Glutamatergic neuron (in vitro differentiated cells): Measurements from ENCODE around the gene GOLGA2. TPM values are rescaled to one million over a fixed set of nuclear protein-coding genes. Genes with fewer than 3 reads are reported as not detected.

Source experiments
- DNase-seq: peaks from one replicate; pipeline ENCODE4 v3.0.0; 2022
- H3K27ac Mint-ChIP-seq: one replicate; pipeline ENCODE4 v1.8.0; 2020; ENCODE audit warnings: mild to moderate bottlenecking, mixed read lengths, inconsistent platforms; ENCODE audit not compliant: unreplicated experiment
- H3K27me3 Mint-ChIP-seq: one replicate; pipeline ENCODE4 v1.8.0; 2020; ENCODE audit warnings: mild to moderate bottlenecking, moderate library complexity, mixed read lengths, inconsistent platforms; ENCODE audit not compliant: unreplicated experiment
- H3K36me3 Mint-ChIP-seq: one replicate; pipeline ENCODE4 v1.8.0; 2020; ENCODE audit warnings: mild to moderate bottlenecking, mixed read lengths, inconsistent platforms; ENCODE audit not compliant: unreplicated experiment
- H3K4me1 Mint-ChIP-seq: one replicate; pipeline ENCODE4 v1.8.0; 2020; ENCODE audit warnings: mild to moderate bottlenecking, low read depth, mixed read lengths, inconsistent platforms; ENCODE audit not compliant: unreplicated experiment
- H3K4me3 Mint-ChIP-seq: one replicate; pipeline ENCODE4 v1.8.0; 2020; ENCODE audit warnings: mild to moderate bottlenecking, mixed read lengths, inconsistent platforms; ENCODE audit not compliant: unreplicated experiment
- H3K9me3 Mint-ChIP-seq: one replicate; pipeline ENCODE4 v1.8.0; 2020; ENCODE audit warnings: mild to moderate bottlenecking, moderate library complexity, mixed read lengths, inconsistent platforms; ENCODE audit not compliant: unreplicated experiment
- total RNA-seq: library from RNA; stranded (reverse); fragmentation: NEBNext Ultra II Directional; extraction: Animal tissue kit (Norgen Biotek cat#: 25700); gene quantifications from one replicate; pipeline ENCODE4 v1.2.1, GENCODE V29; 2021; ENCODE audit not compliant: unreplicated experiment
- TF ChIP-seq, protein P1 (sequence below): fragments of 200-600 bp; sonication (generic); IDR thresholded peaks from one replicate; pipeline ENCODE4 v1.5.0; 2021; ENCODE audit not compliant: partially characterized antibody, unreplicated experiment

GOLGA2 gene
- total RNA-seq, 1 donor from 2014 or later: 78.3 TPM

DNA sequence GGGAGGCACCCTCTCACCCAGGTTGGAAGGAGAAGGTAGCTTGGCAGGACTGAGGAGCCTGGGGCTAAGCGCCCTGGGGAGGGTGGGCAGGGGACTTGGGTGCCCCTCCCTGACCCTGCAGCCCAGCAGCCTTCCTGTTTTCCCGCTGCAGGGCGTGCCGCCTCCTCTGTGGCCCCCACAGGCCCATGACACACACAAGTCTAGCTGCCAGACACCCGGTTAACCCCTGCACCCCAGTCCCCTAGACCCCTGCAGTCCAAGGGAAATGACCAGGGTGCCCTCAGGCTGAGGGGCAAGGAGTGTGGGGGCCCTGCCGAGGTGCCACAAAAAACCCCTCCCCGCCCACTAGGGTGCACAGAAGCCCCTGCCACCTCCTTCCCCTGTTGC, 33.0 kb downstream of the GOLGA2 start:
- DNase-seq: no peak
- H3K4me3 Mint-ChIP-seq: no peak overlapping the region
- H3K27ac Mint-ChIP-seq: no peak overlapping the region
- no peaks in the 10 kb centered on the region for H3K36me3 Mint-ChIP-seq
- TF ChIP-seq, protein P1, sequence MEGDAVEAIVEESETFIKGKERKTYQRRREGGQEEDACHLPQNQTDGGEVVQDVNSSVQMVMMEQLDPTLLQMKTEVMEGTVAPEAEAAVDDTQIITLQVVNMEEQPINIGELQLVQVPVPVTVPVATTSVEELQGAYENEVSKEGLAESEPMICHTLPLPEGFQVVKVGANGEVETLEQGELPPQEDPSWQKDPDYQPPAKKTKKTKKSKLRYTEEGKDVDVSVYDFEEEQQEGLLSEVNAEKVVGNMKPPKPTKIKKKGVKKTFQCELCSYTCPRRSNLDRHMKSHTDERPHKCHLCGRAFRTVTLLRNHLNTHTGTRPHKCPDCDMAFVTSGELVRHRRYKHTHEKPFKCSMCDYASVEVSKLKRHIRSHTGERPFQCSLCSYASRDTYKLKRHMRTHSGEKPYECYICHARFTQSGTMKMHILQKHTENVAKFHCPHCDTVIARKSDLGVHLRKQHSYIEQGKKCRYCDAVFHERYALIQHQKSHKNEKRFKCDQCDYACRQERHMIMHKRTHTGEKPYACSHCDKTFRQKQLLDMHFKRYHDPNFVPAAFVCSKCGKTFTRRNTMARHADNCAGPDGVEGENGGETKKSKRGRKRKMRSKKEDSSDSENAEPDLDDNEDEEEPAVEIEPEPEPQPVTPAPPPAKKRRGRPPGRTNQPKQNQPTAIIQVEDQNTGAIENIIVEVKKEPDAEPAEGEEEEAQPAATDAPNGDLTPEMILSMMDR: no peak
- peaks cover 3% of the 10 kb centered on the region for H3K9me3 Mint-ChIP-seq
- H3K4me1 Mint-ChIP-seq: peaks cover 20% of the 10 kb centered on the region
- H3K27me3 Mint-ChIP-seq: peaks cover 13% of the 10 kb centered on the region

DNA sequence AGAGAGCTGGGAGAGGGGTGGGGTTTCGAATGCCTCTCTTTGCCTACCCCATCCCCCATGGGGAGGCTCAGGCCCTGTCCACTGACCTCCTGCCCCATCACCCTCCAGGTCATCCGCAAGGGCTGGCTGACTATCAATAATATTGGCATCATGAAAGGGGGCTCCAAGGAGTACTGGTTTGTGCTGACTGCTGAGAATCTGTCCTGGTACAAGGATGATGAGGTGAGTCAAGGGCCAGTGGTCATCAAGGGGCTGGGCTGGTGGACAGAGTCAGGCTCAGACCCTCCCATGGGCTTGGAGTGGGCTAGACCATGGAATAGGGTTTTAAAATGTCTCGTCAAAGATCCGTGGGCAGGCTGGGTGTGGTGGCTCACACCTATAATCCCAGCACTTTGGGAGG, 33.7 kb downstream of the GOLGA2 start:
- DNase-seq: no peak
- peaks cover 12% of the 10 kb centered on the region for H3K27me3 Mint-ChIP-seq
- H3K36me3 Mint-ChIP-seq: no peaks in the 10 kb centered on the region
- TF ChIP-seq, protein P1: no peak
- H3K27ac Mint-ChIP-seq: no peak overlapping the region
- no peak overlapping the region for H3K4me3 Mint-ChIP-seq
- H3K4me1 Mint-ChIP-seq: peaks cover 17% of the 10 kb centered on the region
- H3K9me3 Mint-ChIP-seq: peaks cover 2% of the 10 kb centered on the region

DNA sequence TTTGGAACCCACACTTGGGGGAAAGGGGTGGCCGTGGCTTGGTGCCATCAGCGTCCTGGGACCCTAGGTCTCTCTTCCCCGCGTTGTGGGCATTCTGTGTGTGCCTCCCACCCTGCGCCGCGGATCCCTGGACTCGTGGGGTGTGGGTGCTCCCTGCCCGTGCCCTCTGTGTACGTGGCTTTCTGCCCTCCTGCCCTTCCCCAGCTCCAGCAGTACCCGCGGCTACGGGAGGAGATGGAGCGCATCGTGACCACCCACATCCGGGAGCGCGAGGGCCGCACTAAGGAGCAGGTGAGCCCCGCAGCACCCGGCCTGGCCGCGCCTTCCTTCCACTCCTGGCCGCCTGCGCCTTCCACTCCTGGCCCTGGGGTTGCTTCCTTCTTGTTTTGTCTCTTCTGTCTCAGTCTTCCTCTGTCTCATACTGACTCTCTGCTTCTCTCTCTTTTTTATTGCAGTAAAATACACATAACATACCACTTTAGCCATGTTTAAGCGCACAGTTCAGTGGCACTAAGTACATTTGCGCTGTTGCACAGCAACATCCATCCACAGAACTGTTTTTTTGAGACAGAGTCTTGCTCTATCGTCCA, 41.9 kb downstream of the GOLGA2 start:
- Mint-ChIP-seq H3K9me3 (peaks cover 1% of the 10 kb centered on the region), H3K4me1 (no peaks in the 10 kb centered on the region), H3K27ac (no peak overlapping the region), H3K4me3 (no peak overlapping the region), H3K27me3 (peaks cover 6% of the 10 kb centered on the region), H3K36me3 (peaks cover 11% of the 10 kb centered on the region)
- no peak for DNase-seq
- TF ChIP-seq, protein P1: no peak

DNA sequence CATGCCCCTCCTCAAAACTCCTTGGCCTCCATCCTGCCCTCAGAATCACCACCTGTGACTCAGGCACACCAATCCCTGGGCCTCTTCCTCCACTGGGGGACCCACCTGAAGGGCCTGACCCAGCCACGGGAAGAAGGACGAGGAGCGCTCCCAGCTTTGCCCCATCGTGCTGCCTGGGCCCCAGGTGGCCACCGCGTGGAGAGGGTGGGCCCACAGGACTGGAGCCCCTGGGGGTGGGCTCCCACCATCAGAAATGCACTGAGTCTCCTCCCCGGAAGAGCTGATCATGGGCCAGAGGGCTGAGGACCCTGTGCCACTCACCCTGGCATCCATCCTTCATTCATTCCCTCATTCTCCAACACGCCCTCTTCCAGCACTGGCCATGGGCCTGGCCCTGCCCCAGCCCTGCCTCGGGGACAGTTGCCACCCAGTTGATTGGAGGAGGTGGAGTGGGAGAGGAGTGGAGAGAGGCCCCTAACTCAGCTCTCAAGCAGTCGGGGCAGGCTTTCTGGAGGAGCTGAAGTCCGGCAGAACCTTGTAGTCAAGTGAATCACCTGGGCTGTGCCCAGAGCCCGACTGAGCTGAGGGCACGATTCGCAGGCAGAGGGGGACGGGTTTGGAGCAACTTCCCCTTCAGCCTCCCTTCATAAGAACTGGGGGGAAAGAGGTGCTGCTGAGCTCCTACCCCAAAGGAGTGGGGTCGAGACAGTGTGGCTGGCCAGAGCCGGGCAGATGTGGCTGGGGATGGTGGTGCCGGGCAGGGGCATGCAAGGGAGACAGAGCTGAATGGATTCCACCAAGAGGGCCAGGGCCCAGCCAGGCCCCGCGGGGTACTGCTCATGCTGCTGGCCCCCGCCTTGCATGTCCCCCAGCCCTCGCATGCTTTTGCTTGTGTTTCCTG, 43.0 kb downstream of the GOLGA2 start:
- TF ChIP-seq, protein P1: no peak
- Mint-ChIP-seq H3K9me3 (peaks cover 1% of the 10 kb centered on the region), H3K27me3 (peaks cover 5% of the 10 kb centered on the region), H3K4me3 (no peak overlapping the region), H3K36me3 (peaks cover 11% of the 10 kb centered on the region), H3K27ac (no peak overlapping the region), H3K4me1 (no peaks in the 10 kb centered on the region)
- no peak for DNase-seq
